H1 (cell line): ENCODE data around the gene PIK3R5. TPM values are rescaled to one million over a fixed set of nuclear protein-coding genes. Genes with fewer than 3 reads are reported as not detected.

Experiments used
- CTCF ChIA-PET: fragments of 300-600 bp; sonication (Branson Sonifier 250); formaldehyde crosslinking; loops from one replicate; lab custom pipeline; 2021; ENCODE audit not compliant: partially characterized antibody; lab: Charles Lee
- POLR2A ChIA-PET: fragments of 300-600 bp; sonication (Branson Sonifier 250); formaldehyde crosslinking; loops from one replicate; lab custom pipeline; 2021; ENCODE audit warnings: inconsistent platforms; ENCODE audit not compliant: partially characterized antibody; lab: Charles Lee
- DNase-seq, 2 experiments: peaks; one replicate each; pipeline versions ENCODE4 v3.0.0 to v3.0.0-alpha.2; 2010 to 2022; ENCODE audit warnings: low spot score in 2 of 2, low read depth in 1 of 2, mixed read lengths in 1 of 2
- FAIRE-seq: peaks from 2 replicates; lab custom pipeline; 2011; peaks lifted over from hg19 to GRCh38; lab: Jason Lieb, UNC
- H2AFZ ChIP-seq: 2 replicates; pipeline ENCODE4 v1.8.1; 2012; ENCODE audit warnings: low read length, inconsistent platforms
- H2AK5ac ChIP-seq: 2 replicates; pipeline ENCODE4 v1.6.1; 2013; ENCODE audit warnings: low read depth, low read length
- H2BK120ac ChIP-seq: replicated peaks from 2 replicates; pipeline ENCODE3; 2013; ENCODE audit warnings: low read depth, low read length, inconsistent platforms
- H2BK12ac ChIP-seq: 2 replicates; pipeline ENCODE4 v1.6.1; 2013; ENCODE audit warnings: low read depth, low read length
- H2BK15ac ChIP-seq: 2 replicates; pipeline ENCODE4 v1.6.1; 2013; ENCODE audit warnings: low read length
- H2BK20ac ChIP-seq: 2 replicates; pipeline ENCODE4 v1.6.1; 2013; ENCODE audit warnings: low read length
- H2BK5ac ChIP-seq: 2 replicates; pipeline ENCODE4 v1.6.1; 2013; ENCODE audit warnings: low read depth, low read length
- H3K14ac ChIP-seq: 2 replicates; pipeline ENCODE4 v1.6.1; 2013; ENCODE audit warnings: inconsistent platforms; ENCODE audit not compliant: insufficient read length
- H3K18ac ChIP-seq: 2 replicates; pipeline ENCODE4 v1.6.1; 2013; ENCODE audit warnings: low read length; ENCODE audit errors: extremely low read depth
- H3K23ac ChIP-seq: 2 replicates; pipeline ENCODE4 v1.6.1; 2013; ENCODE audit warnings: inconsistent platforms; ENCODE audit not compliant: insufficient read length
- H3K23me2 ChIP-seq: 2 replicates; pipeline ENCODE4 v1.6.1; 2013; ENCODE audit warnings: low read depth, low read length
- H3K27ac ChIP-seq: 2 replicates; pipeline ENCODE4 v1.6.1; 2011; ENCODE audit warnings: low read depth, low read length, inconsistent platforms
- H3K27me3 ChIP-seq, 4 experiments: replicated peaks in 1 of 4; 1 replicate in 1 of 4; 2 replicates in 3 of 4; pipeline versions ENCODE4 v1.6.1 to v1.8.1; 2011 to 2013; ENCODE audit warnings: low read length in 3 of 4, mild to moderate bottlenecking in 3 of 4, inconsistent platforms in 2 of 4, mixed read lengths in 2 of 4, moderate library complexity in 1 of 4; ENCODE audit not compliant: control insufficient read depth in 3 of 4, insufficient read depth in 3 of 4; ENCODE audit errors: extremely low read depth in 1 of 4
- H3K36me3 ChIP-seq, 4 experiments: 2 replicates each; pipeline versions ENCODE4 v1.6.1 to v1.8.1; 2011 to 2013; ENCODE audit warnings: mild to moderate bottlenecking in 4 of 4, low read length in 3 of 4, moderate library complexity in 2 of 4, control low read depth in 1 of 4, inconsistent platforms in 1 of 4; ENCODE audit not compliant: insufficient read depth in 4 of 4, control insufficient read depth in 2 of 4
- H3K4ac ChIP-seq: replicated peaks from 2 replicates; pipeline ENCODE3; 2013; ENCODE audit warnings: low read length, low read depth, mixed read lengths, inconsistent platforms; ENCODE audit not compliant: insufficient read length
- H3K4me1 ChIP-seq, 4 experiments: replicated peaks in 1 of 4; 1 replicate in 1 of 4; 2 replicates in 3 of 4; pipeline versions ENCODE4 v1.6.1 to v1.8.1; 2011 to 2013; ENCODE audit warnings: low read length in 3 of 4, inconsistent platforms in 2 of 4, mixed read lengths in 1 of 4; ENCODE audit not compliant: insufficient read depth in 4 of 4, control insufficient read depth in 3 of 4
- H3K4me2 ChIP-seq, 2 experiments: 2 replicates each; pipeline versions ENCODE4 v1.6.1 to v1.8.1; 2011 to 2013; ENCODE audit warnings: low read depth in 2 of 2, low read length in 2 of 2, control low read depth in 1 of 2, inconsistent platforms in 1 of 2, mild to moderate bottlenecking in 1 of 2; ENCODE audit not compliant: insufficient read depth in 1 of 2
- H3K4me3 ChIP-seq, 4 experiments: fragments of 200-600, 300-600 bp in 1 of 4; sonication (generic), shearing (Covaris generic), sonication (Bioruptor Twin) in 1 of 4; 2 replicates each; pipeline versions ENCODE4 v1.5.1 to v1.8.1; 2011 to 2016; ENCODE audit warnings: low read length in 4 of 4, low read depth in 3 of 4, control low read depth in 2 of 4, inconsistent platforms in 2 of 4, mild to moderate bottlenecking in 2 of 4, mixed read lengths in 1 of 4, moderate library complexity in 1 of 4; ENCODE audit not compliant: insufficient read depth in 2 of 4; ENCODE audit errors: extremely low read depth in 1 of 4
- H3K56ac ChIP-seq: replicated peaks from 2 replicates; pipeline ENCODE3; 2013; ENCODE audit warnings: low read depth, mild to moderate bottlenecking, mixed read lengths, low read length, inconsistent platforms; ENCODE audit not compliant: insufficient read length
- H3K79me1 ChIP-seq: 2 replicates; pipeline ENCODE4 v1.6.1; 2013; ENCODE audit warnings: low read depth, low read length, control low read depth
- H3K79me2 ChIP-seq, 2 experiments: 2 replicates each; pipeline versions ENCODE4 v1.6.1 to v1.8.1; 2012 to 2013; ENCODE audit warnings: low read length in 2 of 2, mild to moderate bottlenecking in 2 of 2, inconsistent platforms in 1 of 2; ENCODE audit not compliant: insufficient read depth in 2 of 2, control insufficient read depth in 1 of 2
- H3K9ac ChIP-seq, 4 experiments: replicated peaks in 1 of 4; 1 replicate in 1 of 4; 2 replicates in 3 of 4; pipeline versions ENCODE4 v1.6.1 to v1.8.1; 2011 to 2013; ENCODE audit warnings: low read depth in 3 of 4, low read length in 3 of 4, control low read depth in 2 of 4, mild to moderate bottlenecking in 2 of 4, moderate library complexity in 2 of 4, inconsistent platforms in 1 of 4; ENCODE audit errors: extremely low read depth in 1 of 4
- H3K9me3 ChIP-seq, 2 experiments: 2 replicates each; pipeline versions ENCODE4 v1.6.1 to v1.8.1; 2012 to 2013; ENCODE audit warnings: mild to moderate bottlenecking in 2 of 2, moderate library complexity in 2 of 2, control low read depth in 1 of 2, inconsistent platforms in 1 of 2, low read depth in 1 of 2, low read length in 1 of 2, mixed read lengths in 1 of 2; ENCODE audit not compliant: insufficient read depth in 2 of 2
- H4K20me1 ChIP-seq, 2 experiments: replicated peaks in 1 of 2; 2 replicates each; pipeline versions ENCODE3 to v1.8.1; 2011 to 2013; ENCODE audit warnings: inconsistent platforms in 2 of 2, low read length in 2 of 2, mild to moderate bottlenecking in 1 of 2; ENCODE audit not compliant: insufficient read depth in 2 of 2, control insufficient read depth in 1 of 2
- H4K5ac ChIP-seq: 2 replicates; pipeline ENCODE4 v1.6.1; 2013; ENCODE audit warnings: low read length, low read depth, mixed read lengths, inconsistent platforms; ENCODE audit not compliant: insufficient read length
- H4K8ac ChIP-seq: 2 replicates; pipeline ENCODE4 v1.8.0; 2013; ENCODE audit warnings: mild to moderate bottlenecking, moderate library complexity, low read length, inconsistent platforms; ENCODE audit not compliant: insufficient read depth; ENCODE audit errors: extremely low read depth
- H4K91ac ChIP-seq: replicated peaks from 2 replicates; pipeline ENCODE3; 2013; ENCODE audit warnings: low read length, mixed read lengths, inconsistent platforms; ENCODE audit not compliant: insufficient read length
- BRCA1 ChIP-seq: IDR thresholded peaks from 2 replicates; pipeline ENCODE4 v1.6.1; 2012; ENCODE audit warnings: low read depth, low read length, improper control_type of control experiment
- EGR1 ChIP-seq: IDR thresholded peaks from 2 replicates; pipeline ENCODE4 v1.6.1; 2011; ENCODE audit warnings: low read depth, low read length, borderline replicate concordance
- FOSL1 ChIP-seq: IDR thresholded peaks from 2 replicates; pipeline ENCODE4 v1.6.1; 2011; ENCODE audit warnings: mild to moderate bottlenecking, low read depth, low read length, moderate library complexity; ENCODE audit not compliant: insufficient read depth
- KDM1A ChIP-seq: fragments of 200-600, 300-600 bp; sonication (generic); IDR thresholded peaks from 2 replicates; pipeline ENCODE4 v1.7.1; 2016; ENCODE audit warnings: mild to moderate bottlenecking, low read length, borderline replicate concordance
- POU5F1 ChIP-seq: IDR thresholded peaks from 2 replicates; pipeline ENCODE4 v1.6.1; 2011; ENCODE audit warnings: low read depth, mild to moderate bottlenecking, low read length, moderate library complexity
- SP2 ChIP-seq: IDR thresholded peaks from 2 replicates; pipeline ENCODE4 v1.6.1; 2012; ENCODE audit warnings: mild to moderate bottlenecking, low read length, inconsistent platforms
- YY1 ChIP-seq: IDR thresholded peaks from 2 replicates; pipeline ENCODE4 v1.6.1; 2011; ENCODE audit warnings: low read depth, mild to moderate bottlenecking, low read length
- WGBS, 2 experiments: shearing (Covaris generic) in 1 of 2; methylation state at CpG; one replicate each; pipeline versions ENCODE4 v1.1.6 to v1.1.7; 2013 to 2015; ENCODE audit warnings: low lambda C conversion rate in 2 of 2, mixed read lengths in 2 of 2, inconsistent platforms in 1 of 2, low coverage in 1 of 2, missing lambda C conversion rate in 1 of 2; ENCODE audit not compliant: insufficient replicate concordance in 2 of 2, insufficient coverage in 1 of 2, insufficient read length in 1 of 2; ENCODE audit errors: extremely low coverage in 1 of 2, missing lambda C conversion rate in 1 of 2; 5-methylcytosine and 5-hydroxymethylcytosine counted together
- polyA plus RNA-seq, 7 experiments: library from polyadenylated mRNA; depleted of rRNA in 3 of 7; stranded (reverse) in 5 of 7; unstranded in 2 of 7; fragments of >200 nt in 5 of 7; fragments of 200-250 nt in 2 of 7; gene quantifications; 1 replicate in 5 of 7; 2 replicates in 1 of 7; 4 replicates in 1 of 7; pipeline versions ENCODE4 v1.2.1 to v1.2.3, GENCODE V29; 2011 to 2013; ENCODE audit warnings: missing spikeins in 2 of 7, mixed read lengths in 2 of 7
- total RNA-seq: library from RNA; stranded (reverse); fragmentation: NEBNext Ultra II Directional; extraction: Animal tissue kit (Norgen Biotek cat#: 25700); gene quantifications from 2 replicates; pipeline ENCODE4 v1.2.1, GENCODE V29; 2021

PIK3R5 gene
- total and polyA plus RNA-seq, 2 of the 8 experiments (the other 6 are each of a cell fraction or from before 2014, with no cell fraction given) = 2.7 to 4.3 TPM

- H3K9ac ChIP-seq = no peak overlapping the region
- H2BK120ac ChIP-seq = no peak overlapping the region
- FAIRE-seq (no peak), DNase-seq (no peak)
- H3K27me3 ChIP-seq = peaks cover 2 to 14% (median 12%) of the 10 kb centered on the region in 4 experiments
- POLR2A ChIA-PET = no interaction called here
- H3K4ac ChIP-seq = no peak overlapping the region
- no peaks in the 10 kb centered on the region for H3K79me2 ChIP-seq
- H4K91ac ChIP-seq = no peak overlapping the region
- H2AFZ ChIP-seq = no peak overlapping the region
- WGBS, 2 experiments = 95% methylated on average over 5 of the region's 5 CpGs; no CpG with 5 or more reads in 1 of the 2 experiments
- H4K8ac ChIP-seq = peak overlapping the region; percentile 76; the same call in 1 of the 2 replicates
- no peak overlapping the region for H4K5ac ChIP-seq
- no peak overlapping the region for H3K18ac ChIP-seq
- H3K79me1 ChIP-seq = no peaks in the 10 kb centered on the region
- H3K56ac ChIP-seq = no peak overlapping the region
- H3K4me1 ChIP-seq = peaks cover 0 to 7% (median 3%) of the 10 kb centered on the region in 4 experiments; a peak in 4 of 7 replicates
- H3K23ac ChIP-seq = no peak overlapping the region
- H3K4me2 ChIP-seq = no peak overlapping the region
- no peaks in the 10 kb centered on the region for H3K36me3 ChIP-seq
- no peak overlapping the region for H3K14ac ChIP-seq
- CTCF ChIA-PET = interaction anchor here (0.6 to 2.0 kb wide), 6 partner anchors 20 to 557 kb away, joined by 3 to 4 read pairs (median 4); no protein-coding TSS in a partner anchor
- no peak overlapping the region for H2BK5ac ChIP-seq
- no peak overlapping the region for H2BK15ac ChIP-seq
- TF ChIP-seq EGR1 = no peak
- no peak for TF ChIP-seq YY1
- no peak for TF ChIP-seq SP2
- no peak for TF ChIP-seq KDM1A
- TF ChIP-seq POU5F1 = no peak
- no peak for TF ChIP-seq BRCA1
- TF ChIP-seq FOSL1 = no peak
- no peak overlapping the region for H3K27ac ChIP-seq
- no peak overlapping the region for H2BK12ac ChIP-seq
- no peak overlapping the region for H3K4me3 ChIP-seq
- no peak overlapping the region for H2AK5ac ChIP-seq
- no peak overlapping the region for H2BK20ac ChIP-seq
- peaks cover 0 to 3% of the 10 kb centered on the region in 2 experiments for H4K20me1 ChIP-seq
- peaks cover 8% of the 10 kb centered on the region; the same call in 1 of the 2 replicates for H3K23me2 ChIP-seq
- H3K9me3 ChIP-seq = no peaks in the 10 kb centered on the region; a peak in 1 of 4 replicates
These were observed 3.7 kb downstream of the PIK3R5 start for GRCh38 chr17:8961829-8962228.
